Activated T-cell treated with anti-CD3 and anti-CD28 coated beads for 1 hour (primary cell): ENCODE results near the gene SIK3.
A peak's percentile ranks its signal among the peaks of the same experiment; 100 is the strongest.

Experiments
- DNase-seq: peaks from one replicate; pipeline ENCODE4 v3.0.0-alpha.2; 2020; ENCODE audit warnings: low read depth

The SIK3 gene

DNA sequence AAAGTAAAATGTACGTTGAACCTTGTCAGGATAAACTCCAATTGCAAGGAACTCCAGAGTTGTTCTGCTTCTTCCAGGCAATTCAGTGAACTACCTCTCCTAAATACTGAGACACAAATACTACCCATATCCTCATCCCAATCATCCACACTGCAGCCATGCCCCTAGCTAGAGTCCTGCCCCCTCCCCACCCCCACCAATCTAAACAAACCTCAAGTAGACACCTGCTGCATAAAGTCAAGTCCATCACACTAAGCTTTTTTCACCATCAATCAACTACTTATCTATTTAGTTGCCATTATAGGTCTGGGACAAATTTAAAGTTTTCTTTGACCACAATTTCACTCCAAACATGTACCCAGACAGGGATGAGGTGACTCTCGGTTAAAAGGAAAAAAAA is 167.6 kb downstream of the SIK3 start:
- DNase-seq = no peak

DNA sequence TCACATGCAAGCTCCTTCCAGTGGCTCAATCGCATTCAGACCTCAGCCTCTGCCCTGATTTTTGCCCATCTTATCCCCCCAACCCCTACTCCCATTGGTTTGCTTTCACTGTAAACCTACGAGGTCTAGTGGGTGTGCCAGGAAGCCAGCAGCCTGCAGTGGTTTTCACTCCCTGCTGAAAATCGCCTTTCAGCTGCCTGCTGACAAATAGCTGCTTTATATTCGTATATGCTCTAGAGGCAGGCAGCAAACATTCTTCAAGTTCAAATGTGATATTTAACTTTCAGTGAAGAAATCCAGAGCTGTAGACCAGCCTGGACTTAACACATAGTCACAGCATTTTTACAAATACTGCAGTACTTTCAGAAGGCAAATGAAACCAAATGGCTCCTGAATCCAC is 168.1 kb downstream of the SIK3 start:
- peak; percentile 9 for DNase-seq

DNA sequence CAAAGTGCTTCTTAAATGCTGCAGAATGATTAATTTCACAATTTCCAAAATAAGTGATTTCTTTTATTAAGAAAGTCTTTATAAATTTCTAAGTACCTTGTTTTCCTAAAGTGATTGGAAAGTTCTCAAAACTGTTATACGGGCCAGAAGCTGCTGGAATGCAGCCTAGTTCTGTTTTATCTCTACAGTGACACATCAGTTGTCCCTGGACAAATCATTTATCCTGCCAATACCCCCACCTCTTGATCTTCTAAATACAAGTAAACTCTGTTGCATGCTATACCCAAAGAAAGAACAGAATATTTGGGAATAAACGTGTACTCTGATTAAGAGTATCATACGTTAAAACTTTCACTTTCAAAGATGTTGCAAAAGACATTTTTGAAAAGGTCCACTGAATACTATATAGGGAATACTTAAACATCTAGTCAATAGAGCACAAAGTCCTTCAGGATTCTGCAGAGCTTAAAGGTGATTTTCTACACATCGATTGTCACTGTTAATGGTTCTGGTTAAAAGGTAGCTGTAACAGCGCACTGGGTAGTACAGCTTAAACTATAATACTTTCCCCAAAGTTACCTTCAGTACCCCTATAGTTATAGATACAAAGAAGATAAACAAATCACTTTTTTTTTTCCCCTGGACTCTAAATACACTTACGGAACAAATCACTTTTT is 168.7 kb downstream of the SIK3 start:
- DNase-seq = no peak

DNA sequence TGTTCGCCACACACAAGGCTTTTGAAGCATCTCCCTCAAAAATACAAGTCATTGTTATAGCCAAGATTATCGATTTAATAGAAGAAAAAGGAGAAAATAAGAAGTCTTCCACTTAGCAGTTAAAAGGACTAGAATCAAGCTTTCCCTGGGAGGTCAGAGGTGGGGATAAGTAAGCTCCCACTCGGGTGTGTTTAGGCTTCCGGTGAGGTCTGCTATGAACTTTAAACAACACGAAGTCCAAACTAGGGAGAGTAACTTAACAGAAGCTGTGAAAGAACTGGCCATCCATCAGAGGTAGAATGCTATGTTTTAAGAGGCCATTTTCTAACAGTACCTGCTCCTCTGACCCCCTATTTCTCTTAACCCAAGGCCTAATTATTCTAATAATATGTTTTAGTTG is 169.4 kb downstream of the SIK3 start:
- no peak for DNase-seq

DNA sequence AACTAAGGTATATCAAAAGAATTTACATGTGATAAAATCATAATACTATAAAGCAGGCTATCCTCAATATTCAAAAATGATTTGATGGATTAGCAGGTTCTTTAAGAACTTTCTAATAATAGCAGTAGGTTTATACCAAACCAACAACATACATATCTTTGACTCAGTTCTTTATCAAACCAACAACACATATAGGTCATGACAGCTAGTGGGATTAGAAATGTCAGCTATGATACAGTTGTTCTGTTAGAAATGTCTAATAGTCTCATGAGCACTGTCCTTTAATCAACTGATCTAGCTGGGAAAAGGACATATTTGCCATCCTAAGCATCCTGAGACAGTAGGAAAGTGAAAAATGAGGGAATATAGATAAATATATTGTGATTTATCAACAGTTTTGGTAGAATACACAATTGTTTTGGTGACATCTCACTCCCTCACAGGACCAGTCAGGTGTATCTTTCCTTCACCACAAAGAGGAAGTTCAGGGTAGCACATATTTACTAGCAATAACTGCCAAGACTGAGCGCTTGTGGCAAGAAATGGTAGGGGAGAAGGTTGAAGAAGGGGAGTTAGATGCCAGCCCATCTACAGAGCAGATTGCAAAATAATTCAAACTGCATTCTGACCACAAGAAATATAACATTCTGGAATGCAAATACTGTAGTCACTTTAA is 170.0 kb downstream of the SIK3 start:
- DNase-seq = no peak

DNA sequence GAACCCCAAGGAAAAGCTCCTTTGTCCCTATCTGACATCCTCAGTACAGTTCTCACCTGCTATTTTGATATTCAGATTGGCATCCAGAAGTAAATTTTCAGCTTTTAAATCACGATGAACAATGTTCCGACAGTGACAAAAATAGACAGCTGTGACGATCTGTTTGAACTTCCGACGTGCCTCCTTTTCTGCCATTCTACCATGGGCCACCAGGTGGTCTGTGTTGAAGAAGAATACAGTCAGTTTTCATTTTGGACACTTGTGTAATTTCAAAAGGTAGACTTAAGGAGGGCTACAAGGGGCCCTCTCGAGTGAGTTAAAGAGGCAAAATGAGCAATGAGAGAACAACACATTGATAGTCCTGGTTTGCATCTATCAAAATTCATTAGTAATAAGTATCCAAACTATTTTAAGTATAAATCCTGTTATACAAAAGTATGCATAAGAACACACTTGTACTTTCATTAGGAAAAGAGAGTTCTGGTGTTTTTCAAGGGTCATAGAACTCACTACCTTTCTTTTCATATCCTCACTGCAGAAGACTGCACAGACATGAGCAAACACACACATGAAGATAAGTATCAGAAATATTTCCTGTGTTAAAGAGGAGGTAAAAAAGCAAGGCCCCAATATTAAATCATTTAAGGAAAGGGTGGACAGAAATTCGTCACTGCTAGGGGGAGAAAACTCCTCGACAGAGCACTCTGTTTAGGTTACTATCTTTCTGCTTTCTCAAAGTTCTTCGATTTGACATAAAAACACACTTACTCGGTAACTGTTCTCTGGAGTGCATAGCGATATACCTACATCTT is 170.9 kb downstream of the SIK3 start:
- DNase-seq = peak; percentile 32

DNA sequence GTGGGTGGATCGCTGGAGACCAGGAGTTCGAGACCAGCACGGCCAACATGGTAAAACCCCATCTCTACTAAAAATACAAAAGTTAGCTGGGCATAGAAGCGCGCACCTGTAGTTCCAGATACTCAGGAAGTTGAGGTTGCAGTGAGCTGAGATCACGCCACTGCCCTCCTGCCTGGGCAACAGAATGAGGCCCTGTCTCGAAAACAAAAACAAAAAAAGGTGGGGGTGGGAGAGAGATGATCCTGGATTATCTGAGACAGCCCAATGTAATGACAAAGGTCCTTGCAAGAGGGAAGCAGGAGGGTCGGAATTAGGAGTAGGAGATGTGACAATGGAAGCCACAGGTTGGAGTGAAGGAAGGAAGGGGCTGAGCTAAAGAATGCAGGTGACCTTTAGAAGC is 173.2 kb downstream of the SIK3 start:
- no peak for DNase-seq

DNA sequence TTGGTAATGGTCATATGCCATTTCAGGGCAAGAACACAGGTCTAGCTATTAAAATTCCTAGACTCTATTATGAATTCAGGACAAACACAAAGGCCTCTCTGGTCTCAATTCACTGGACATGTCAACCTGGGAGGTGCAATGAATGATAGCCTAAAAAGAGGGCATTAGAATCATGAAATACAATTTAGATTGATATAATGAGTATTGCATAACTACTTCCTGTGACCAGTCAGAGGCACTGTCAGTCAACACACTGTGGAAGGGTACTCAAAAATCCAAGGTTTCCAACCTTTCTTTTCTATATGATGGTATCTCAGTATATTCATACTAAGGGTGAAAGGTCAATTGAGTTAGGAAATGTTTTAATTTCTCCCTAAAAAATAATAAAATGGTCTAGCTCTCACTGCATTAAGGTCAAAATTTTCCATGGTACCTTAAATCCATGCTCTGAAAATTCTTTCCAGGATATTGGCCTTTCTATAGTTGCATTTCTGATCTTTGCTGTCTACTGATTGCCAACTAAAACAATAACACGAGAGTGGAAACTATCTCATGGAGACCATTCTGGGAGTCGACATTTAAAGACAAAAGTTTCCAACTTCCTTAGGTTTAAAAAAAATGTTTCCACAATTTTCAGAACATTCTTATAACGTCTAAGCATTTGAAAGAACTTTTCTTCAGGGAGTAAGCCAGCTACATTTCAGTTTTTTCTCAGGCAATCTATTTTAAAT is 179.1 kb downstream of the SIK3 start:
- no peak for DNase-seq

DNA sequence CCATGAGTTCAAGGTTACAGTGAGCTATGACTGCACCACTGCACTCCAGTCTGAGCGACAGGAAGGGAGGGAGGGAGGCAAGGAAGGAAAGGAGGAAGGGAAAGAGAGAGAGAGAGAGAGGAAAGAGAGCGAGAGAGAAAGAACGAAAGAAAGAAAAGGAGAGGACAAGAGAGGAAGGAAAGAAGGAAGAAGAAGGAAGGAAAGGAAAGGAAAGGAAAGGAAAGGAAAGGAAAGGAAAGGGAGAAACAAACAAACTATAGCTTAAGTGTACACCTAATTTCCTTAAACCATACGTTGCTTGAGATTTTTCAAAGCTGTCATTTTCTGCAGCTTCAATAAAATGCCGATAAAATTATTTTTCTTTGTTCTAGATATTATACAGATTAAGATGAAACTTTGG is 180.6 kb downstream of the SIK3 start:
- no peak for DNase-seq

DNA sequence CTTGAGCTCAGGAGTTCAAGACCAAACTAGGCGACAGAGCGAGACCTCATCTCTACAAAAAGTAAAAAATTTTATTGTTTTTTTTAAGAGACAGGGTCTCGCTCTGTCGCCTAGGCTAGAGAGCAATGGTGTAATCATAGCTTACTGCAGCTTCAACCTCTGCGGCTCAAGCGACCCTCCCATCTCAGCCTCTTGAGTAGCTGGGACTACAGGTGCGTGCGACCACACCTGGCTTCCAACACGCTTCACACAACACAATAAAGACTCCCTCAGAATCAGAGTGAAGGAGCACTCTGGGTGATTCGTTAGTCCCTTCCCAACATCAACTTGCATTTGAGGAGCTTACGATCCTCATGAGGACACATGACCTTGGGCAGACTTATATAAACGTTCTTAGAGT is 181.3 kb downstream of the SIK3 start:
- DNase-seq = no peak

DNA sequence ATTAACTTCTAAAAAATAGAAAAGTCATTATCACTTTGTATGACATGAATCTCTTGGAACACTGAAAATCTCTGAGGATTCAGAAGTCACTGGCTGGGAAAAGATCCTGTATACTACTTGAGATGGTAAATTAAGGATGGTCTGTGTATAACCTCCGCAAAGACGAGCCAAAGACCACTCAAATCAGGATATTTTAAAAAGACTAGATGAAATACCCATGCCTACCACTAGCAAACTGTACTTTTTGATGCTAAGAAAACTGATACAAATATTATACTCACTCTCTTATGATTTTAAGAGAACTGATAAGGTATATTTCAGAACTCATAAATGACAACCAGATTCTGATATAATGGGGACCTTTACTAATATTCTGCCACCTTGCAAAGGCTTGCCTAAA is 182.2 kb downstream of the SIK3 start:
- DNase-seq = no peak

DNA sequence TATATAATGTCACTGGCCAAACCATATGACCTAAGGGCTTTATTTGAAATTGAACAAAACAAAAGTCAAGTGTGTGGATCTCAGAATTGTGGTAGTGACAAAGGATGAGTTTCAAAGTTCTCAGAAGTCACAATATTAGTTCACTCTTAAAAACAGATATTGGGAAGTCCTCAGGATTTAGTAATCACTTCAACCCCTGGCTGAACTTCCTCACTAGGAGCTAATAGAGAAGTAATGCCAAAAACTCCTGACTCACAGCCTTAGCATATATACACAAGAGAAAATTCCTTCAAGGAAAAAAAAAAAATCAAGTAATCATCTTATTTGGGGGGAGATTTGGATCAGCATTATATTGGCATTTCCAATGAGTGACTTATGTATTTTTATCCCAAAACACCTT is 185.2 kb downstream of the SIK3 start:
- DNase-seq = no peak

DNA sequence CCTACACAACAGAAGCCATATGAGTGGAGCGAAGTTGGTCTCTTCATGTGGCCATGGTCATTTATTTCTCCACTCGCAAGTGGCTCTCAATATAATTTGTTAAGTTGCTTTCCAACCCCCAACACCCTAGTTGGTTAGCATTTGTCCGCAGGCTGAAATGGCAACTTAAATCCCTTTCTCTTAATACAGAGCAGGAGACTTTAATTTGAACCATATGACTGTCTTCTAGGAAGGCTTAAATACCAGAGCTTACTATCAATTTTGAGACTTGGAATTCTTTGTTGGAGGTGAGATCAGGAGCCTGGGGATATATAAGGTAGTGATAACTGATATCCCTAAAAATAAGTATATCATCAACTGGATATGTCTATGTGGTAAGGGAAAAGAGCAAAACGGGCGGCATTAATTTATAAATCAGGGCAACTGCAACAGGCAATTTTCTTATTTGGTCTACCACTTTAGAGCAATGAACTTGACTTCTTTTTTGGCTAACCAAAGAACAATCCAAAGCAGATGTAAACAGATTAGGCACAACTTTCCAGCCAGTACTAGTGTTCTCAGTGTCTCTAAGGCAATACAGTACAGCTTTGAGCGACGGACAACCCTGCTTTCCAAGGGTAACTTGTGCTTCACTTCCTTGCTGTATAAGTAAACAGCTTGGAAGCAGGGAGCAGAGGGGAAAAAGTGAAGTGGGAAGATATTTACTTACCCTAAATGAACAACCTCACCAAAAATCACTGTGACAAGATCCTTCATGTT is 186.1 kb downstream of the SIK3 start:
- DNase-seq = no peak

DNA sequence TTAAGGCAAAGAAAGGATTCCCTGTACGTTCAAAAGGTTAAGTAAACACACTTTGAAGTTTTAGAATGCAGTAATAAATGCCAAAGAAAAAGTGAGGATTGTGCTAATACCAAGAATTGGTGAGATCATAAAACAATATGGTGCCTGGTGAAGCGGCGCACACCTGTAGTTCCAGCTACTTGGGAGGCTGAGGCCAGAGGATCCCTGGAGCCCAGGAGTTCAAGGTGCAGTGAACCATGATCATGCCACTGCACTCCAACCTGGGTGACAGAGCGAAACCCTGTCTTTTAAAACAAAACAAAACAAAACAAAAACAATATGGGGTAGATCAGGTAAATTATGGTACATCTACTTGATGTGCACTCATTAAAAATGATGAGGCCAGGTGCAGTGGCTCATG is 187.4 kb downstream of the SIK3 start:
- no peak for DNase-seq

DNA sequence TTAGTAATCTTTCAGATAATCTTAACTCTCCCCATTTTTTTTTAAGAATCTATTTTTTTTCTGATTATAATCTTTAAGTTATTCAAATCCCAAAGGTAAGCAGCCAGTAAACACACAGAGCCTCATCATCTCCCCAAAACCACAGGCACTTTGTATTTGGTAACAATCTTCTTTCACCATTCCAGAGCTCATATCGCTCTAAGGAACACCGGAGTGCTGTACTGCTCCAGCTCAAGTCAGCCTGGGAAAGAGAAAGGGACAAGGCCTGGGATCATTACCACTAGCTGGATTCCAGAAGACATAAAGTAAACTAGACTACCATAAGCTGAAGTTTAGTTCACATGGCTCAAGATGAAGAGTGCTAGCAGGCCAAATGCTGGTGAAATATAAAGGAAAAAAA is 187.8 kb downstream of the SIK3 start:
- DNase-seq = no peak

DNA sequence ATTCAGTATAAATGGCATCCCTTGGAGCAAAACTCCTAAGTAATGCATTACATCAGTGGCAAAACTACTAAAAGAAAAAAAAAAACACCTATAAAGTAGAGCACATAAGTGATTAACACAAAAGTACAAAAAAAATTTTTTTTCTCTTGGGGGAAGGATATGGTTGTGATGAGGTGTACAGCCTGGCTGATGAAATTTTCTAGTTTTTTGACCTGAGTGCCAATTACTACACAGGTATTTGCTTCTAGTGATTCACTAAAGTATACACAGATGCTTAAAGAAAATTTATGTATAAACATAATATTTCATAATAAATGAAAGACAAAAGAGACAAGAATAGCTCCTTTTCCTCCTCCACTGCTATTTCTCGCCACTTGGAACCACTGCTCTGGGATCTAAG is 189.0 kb downstream of the SIK3 start:
- DNase-seq = no peak

DNA sequence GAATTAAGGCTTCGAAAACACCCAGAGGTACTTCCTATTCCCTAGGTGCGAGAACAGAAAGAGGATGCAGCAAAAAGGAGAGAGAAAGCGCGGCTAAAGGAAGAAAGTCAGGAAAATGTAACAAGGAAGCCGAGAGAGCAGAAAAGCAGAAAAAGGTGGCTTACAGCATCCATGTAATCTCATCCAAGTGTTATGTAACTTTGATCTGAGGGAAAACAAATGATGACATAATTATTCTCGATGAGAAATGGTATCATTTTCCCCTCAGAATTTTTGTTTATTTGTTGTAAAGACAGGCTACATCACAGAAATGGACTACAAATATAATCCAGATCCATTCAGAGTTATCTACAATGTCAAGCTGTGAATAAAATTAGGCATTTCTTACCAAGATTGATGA is 191.7 kb downstream of the SIK3 start:
- DNase-seq = no peak

DNA sequence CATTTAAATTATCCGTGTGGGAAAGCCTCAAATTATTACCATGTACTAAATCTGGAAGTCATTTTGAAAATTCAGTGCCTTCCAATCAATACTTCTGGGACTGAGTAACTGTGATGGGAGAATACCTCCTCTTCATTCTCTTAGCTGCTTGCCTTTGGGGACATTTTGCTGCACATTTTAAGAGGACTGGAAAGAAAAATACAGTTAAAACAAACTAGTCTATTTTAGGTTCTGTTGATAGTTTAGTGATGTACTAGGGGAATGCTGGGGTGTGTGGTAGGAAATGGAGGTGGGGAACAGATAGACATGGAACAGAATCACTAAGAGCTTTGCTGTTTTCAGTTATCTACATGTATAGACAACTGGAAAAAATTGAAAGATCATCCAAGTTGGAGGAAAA is 195.1 kb downstream of the SIK3 start:
- no peak for DNase-seq

DNA sequence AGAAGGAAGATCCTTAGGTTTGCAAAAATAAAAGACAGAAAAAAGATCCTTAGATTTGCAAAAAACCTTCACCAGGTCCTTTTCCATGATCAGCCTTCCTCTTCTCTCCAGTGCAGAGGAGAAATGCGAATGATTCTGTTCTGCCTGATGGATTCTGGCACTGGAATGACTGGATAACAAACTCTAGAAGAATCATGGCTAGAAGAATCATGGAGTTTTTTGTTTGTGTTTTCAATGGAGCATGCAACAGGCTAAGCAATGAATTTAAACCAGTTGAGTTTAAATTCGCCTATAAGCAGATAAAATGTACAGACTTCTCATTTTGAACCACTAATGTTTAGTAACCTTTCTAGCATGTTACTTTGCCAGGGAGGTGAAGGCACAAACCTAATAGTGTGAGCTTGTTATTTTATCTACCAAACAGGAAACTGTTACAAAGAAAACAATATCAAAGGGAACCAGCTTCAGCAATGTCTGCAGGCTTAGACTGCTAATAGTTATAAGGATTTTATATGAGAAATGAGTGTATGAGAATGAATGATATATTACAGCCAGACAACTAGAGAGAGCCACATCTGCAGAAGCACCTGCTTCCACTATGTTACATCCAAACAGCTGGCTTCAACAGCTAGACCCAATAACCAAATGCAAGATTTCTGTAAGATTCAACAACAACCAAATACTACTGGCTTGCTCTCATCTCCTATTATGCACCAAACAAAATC is 196.1 kb downstream of the SIK3 start:
- no peak for DNase-seq

DNA sequence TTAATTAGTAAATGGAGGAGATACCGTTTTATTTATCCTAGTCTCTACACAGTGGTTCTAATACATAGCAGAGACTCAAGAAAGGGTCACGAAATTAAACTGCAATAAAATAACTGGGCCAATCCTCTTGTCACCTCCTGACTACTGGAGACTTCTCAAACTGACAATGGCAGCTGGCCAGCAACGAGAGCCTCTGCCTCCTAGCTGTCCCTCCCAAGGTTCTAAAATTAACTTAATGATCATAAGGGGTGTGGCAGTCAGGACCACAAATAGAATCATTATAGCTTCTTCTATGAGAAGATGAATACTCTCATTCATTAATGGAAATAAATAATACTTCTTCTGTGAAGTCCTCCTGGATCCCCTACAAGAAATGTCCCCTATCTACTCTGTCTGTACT is 197.0 kb downstream of the SIK3 start:
- DNase-seq = no peak

DNA sequence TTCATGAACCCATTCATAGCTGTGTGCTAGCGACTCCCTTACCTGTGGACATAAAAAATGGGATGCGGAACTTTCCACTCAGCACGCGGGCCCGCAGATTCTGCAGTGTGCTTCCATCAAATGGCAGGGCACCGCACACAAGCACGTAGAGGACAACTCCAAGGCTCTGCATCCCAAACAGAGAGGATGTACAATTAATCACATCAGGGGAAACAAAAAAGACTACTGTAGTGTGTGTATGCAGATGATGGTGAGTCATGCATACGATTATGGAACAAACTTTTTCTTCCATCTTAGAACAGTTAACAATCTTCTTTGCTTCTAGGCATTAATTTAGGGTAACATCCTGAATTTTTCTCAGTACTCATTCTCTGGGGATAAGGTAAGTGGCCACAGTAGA is 202.0 kb downstream of the SIK3 start:
- no peak for DNase-seq
